Body of pancreas (tissue), 4 donors: Measurements from ENCODE around the gene ZNF777.

Source experiments
- CTCF ChIP-seq, 7 experiments: fragments of 450-650 bp in 4 of 7; fragments of 200-600 bp in 3 of 7; sonication (generic) in 3 of 7; IDR thresholded peaks; one replicate each; pipeline ENCODE4 v1.5.1; 2016 to 2019; ENCODE audit warnings: antibody characterized with exemption in 7 of 7
- POLR2A ChIP-seq, 3 donors: fragments of 450-650 bp; IDR thresholded peaks; one replicate each; pipeline ENCODE4 v1.6.1; 2016; ENCODE audit warnings: antibody characterized with exemption in 3 of 3, mild to moderate bottlenecking in 2 of 3

DNA sequence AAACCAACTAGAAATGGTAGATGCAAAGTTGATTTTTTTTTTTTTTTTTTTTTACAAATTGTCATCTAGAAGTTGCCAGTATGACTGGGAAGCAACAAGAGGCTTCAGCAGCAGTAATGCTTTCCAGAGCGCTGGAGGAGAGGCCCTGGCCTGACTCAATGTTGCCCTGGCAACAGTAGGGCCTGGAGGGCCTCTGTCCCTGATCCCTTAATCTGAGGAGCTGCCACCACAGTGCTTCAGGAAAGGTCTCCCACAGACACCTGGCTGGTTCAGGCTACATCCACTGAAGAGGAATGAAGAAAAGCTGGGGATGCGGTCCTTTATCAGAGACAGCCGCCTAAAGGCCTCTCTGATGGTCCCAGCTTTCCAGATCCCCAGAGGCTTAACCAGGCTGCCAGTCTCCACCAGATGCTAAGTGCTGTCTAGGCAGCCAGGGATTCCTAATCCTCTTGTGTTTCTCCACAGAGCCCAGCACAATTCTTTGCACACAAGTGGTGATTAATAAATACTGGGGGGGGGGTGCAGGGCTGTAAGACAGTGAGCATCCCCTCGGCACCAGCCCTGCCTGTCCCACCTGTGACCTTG lies 33.7 kb downstream of the ZNF777 start:
- TF ChIP-seq CTCF (IDR thresholded peaks at IDR 0.05) (no peak), POLR2A (IDR thresholded peaks at IDR 0.05) (no peak)
